ENCODE data around the gene DYRK3.

Gene DYRK3

DNA sequence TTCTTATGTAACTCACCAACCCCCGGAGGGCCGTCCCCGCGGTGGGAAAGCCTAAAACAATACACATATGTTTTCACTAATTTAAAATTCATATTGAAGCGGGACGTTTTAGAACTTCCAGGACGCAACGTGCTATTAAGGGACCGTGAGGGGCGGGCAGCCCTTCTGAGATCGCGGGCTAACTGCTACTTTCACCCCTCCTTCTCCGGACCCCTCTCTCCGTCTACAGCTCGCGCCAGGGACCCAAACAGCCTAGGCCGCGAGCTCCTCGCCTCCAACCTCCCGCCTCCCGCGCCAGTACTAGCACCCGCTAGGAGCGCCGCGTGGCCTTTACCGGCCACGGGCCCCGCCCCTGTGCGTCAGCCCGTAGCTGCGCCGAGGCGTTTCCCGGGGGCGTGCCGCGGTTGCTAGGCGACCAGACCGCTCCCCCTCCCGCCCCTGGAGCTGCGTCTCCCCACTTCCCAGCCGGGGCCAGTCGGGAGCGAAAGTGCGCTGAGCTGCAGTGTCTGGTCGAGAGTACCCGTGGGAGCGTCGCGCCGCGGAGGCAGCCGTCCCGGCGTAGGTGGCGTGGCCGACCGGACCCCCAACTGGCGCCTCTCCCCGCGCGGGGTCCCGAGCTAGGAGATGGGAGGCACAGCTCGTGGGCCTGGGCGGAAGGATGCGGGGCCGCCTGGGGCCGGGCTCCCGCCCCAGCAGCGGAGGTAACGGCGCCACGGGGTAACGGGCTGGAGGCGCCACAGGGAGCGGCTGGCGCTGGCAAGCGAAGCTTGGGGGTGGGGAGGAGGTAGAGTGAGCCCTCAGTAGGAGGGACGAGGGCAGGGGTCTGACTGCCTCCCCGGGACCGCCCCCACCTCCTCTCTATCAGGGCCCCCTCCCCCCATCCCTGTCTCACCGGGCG is at the start of gene DYRK3 (continued):
- TF ChIP-seq ZNF211 (tag by site-specific recombination; IDR thresholded peaks at IDR 0.05; ENCODE audit: low read depth) (no peak), ZNF610 (tag by site-specific recombination; IDR thresholded peaks at IDR 0.05; ENCODE audit: borderline replicate concordance) (peak; percentile 91), MYNN (tag by site-specific recombination; IDR thresholded peaks at IDR 0.05; ENCODE audit: borderline replicate concordance) (peak; percentile 74), ZNF239 (tag by site-specific recombination; IDR thresholded peaks at IDR 0.05) (no peak), GLIS1 (tag by site-specific recombination; IDR thresholded peaks at IDR 0.05) (peak; percentile 88), ZNF2 (tag by site-specific recombination; IDR thresholded peaks at IDR 0.05) (peak; percentile 92), TRIM28 (IDR thresholded peaks at IDR 0.05; ENCODE audit: borderline replicate concordance, low read length) (no peak), ZNF121 (tag by site-specific recombination; IDR thresholded peaks at IDR 0.05) (peak; percentile 80), ZNF24 (tag by site-specific recombination; IDR thresholded peaks at IDR 0.05) (no peak), ZXDB (tag by site-specific recombination; IDR thresholded peaks at IDR 0.05) (peak; percentile 96), ZFP69B (tag by site-specific recombination; IDR thresholded peaks at IDR 0.05) (0 out of 2 replicates have a peak, but pooled peaks have one; percentile 45), SP3 (tag by site-specific recombination; IDR thresholded peaks at IDR 0.05) (peak; percentile 93), KLF16 (tag by site-specific recombination; IDR thresholded peaks at IDR 0.05) (peak; percentile 94), GLIS2 (tag by site-specific recombination; IDR thresholded peaks at IDR 0.05) (peak; percentile 97), ZNF157 (tag by site-specific recombination; IDR thresholded peaks at IDR 0.05) (peak; percentile 42; the same call in 1 of the 2 replicates), ZNF248 (tag by site-specific recombination; IDR thresholded peaks at IDR 0.05) (no peak), MZF1 (tag by site-specific recombination; IDR thresholded peaks at IDR 0.05; ENCODE audit: borderline replicate concordance) (0 out of 2 replicates have a peak, but pooled peaks have one; percentile 8), IKZF3 (tag by site-specific recombination; IDR thresholded peaks at IDR 0.05) (peak; percentile 83), ZNF76 (tag by site-specific recombination; IDR thresholded peaks at IDR 0.05; ENCODE audit: borderline replicate concordance, low read depth) (peak; percentile 86)
- TF ChIP-seq, protein P1, sequence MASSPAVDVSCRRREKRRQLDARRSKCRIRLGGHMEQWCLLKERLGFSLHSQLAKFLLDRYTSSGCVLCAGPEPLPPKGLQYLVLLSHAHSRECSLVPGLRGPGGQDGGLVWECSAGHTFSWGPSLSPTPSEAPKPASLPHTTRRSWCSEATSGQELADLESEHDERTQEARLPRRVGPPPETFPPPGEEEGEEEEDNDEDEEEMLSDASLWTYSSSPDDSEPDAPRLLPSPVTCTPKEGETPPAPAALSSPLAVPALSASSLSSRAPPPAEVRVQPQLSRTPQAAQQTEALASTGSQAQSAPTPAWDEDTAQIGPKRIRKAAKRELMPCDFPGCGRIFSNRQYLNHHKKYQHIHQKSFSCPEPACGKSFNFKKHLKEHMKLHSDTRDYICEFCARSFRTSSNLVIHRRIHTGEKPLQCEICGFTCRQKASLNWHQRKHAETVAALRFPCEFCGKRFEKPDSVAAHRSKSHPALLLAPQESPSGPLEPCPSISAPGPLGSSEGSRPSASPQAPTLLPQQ (tag by site-specific recombination; IDR thresholded peaks at IDR 0.05), result peak; percentile 82
- TF ChIP-seq, protein P2, sequence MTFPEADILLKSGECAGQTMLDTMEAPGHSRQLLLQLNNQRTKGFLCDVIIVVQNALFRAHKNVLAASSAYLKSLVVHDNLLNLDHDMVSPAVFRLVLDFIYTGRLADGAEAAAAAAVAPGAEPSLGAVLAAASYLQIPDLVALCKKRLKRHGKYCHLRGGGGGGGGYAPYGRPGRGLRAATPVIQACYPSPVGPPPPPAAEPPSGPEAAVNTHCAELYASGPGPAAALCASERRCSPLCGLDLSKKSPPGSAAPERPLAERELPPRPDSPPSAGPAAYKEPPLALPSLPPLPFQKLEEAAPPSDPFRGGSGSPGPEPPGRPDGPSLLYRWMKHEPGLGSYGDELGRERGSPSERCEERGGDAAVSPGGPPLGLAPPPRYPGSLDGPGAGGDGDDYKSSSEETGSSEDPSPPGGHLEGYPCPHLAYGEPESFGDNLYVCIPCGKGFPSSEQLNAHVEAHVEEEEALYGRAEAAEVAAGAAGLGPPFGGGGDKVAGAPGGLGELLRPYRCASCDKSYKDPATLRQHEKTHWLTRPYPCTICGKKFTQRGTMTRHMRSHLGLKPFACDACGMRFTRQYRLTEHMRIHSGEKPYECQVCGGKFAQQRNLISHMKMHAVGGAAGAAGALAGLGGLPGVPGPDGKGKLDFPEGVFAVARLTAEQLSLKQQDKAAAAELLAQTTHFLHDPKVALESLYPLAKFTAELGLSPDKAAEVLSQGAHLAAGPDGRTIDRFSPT (tag by site-specific recombination; IDR thresholded peaks at IDR 0.05), result peak; percentile 56; the same call in 1 of the 2 replicates
- TF ChIP-seq, protein P3, sequence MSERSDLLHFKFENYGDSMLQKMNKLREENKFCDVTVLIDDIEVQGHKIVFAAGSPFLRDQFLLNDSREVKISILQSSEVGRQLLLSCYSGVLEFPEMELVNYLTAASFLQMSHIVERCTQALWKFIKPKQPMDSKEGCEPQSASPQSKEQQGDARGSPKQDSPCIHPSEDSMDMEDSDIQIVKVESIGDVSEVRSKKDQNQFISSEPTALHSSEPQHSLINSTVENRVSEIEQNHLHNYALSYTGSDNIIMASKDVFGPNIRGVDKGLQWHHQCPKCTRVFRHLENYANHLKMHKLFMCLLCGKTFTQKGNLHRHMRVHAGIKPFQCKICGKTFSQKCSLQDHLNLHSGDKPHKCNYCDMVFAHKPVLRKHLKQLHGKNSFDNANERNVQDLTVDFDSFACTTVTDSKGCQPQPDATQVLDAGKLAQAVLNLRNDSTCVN (tag by site-specific recombination; optimal IDR thresholded peaks at IDR 0.05), result peak; percentile 99
- TF ChIP-seq, protein P4, sequence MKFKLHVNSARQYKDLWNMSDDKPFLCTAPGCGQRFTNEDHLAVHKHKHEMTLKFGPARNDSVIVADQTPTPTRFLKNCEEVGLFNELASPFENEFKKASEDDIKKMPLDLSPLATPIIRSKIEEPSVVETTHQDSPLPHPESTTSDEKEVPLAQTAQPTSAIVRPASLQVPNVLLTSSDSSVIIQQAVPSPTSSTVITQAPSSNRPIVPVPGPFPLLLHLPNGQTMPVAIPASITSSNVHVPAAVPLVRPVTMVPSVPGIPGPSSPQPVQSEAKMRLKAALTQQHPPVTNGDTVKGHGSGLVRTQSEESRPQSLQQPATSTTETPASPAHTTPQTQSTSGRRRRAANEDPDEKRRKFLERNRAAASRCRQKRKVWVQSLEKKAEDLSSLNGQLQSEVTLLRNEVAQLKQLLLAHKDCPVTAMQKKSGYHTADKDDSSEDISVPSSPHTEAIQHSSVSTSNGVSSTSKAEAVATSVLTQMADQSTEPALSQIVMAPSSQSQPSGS (tag by site-specific recombination; IDR thresholded peaks at IDR 0.05; ENCODE audit: low read depth), result no peak
- TF ChIP-seq, protein P5, sequence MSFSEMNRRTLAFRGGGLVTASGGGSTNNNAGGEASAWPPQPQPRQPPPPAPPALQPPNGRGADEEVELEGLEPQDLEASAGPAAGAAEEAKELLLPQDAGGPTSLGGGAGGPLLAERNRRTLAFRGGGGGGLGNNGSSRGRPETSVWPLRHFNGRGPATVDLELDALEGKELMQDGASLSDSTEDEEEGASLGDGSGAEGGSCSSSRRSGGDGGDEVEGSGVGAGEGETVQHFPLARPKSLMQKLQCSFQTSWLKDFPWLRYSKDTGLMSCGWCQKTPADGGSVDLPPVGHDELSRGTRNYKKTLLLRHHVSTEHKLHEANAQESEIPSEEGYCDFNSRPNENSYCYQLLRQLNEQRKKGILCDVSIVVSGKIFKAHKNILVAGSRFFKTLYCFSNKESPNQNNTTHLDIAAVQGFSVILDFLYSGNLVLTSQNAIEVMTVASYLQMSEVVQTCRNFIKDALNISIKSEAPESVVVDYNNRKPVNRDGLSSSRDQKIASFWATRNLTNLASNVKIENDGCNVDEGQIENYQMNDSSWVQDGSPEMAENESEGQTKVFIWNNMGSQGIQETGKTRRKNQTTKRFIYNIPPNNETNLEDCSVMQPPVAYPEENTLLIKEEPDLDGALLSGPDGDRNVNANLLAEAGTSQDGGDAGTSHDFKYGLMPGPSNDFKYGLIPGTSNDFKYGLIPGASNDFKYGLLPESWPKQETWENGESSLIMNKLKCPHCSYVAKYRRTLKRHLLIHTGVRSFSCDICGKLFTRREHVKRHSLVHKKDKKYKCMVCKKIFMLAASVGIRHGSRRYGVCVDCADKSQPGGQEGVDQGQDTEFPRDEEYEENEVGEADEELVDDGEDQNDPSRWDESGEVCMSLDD (tag by site-specific recombination; IDR thresholded peaks at IDR 0.05), result peak; percentile 99
- TF ChIP-seq, protein P6, sequence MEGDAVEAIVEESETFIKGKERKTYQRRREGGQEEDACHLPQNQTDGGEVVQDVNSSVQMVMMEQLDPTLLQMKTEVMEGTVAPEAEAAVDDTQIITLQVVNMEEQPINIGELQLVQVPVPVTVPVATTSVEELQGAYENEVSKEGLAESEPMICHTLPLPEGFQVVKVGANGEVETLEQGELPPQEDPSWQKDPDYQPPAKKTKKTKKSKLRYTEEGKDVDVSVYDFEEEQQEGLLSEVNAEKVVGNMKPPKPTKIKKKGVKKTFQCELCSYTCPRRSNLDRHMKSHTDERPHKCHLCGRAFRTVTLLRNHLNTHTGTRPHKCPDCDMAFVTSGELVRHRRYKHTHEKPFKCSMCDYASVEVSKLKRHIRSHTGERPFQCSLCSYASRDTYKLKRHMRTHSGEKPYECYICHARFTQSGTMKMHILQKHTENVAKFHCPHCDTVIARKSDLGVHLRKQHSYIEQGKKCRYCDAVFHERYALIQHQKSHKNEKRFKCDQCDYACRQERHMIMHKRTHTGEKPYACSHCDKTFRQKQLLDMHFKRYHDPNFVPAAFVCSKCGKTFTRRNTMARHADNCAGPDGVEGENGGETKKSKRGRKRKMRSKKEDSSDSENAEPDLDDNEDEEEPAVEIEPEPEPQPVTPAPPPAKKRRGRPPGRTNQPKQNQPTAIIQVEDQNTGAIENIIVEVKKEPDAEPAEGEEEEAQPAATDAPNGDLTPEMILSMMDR (tag by site-specific recombination; IDR thresholded peaks at IDR 0.05), result peak; percentile 70
- TF ChIP-seq, protein P7, sequence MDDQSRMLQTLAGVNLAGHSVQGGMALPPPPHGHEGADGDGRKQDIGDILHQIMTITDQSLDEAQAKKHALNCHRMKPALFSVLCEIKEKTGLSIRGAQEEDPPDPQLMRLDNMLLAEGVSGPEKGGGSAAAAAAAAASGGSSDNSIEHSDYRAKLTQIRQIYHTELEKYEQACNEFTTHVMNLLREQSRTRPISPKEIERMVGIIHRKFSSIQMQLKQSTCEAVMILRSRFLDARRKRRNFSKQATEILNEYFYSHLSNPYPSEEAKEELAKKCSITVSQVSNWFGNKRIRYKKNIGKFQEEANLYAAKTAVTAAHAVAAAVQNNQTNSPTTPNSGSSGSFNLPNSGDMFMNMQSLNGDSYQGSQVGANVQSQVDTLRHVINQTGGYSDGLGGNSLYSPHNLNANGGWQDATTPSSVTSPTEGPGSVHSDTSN (CRISPR knock-in tag; IDR thresholded peaks at IDR 0.05), result peak; percentile 93
